ENCODE measurements around the gene CRACR2B. TPM values are rescaled to one million over a fixed set of nuclear protein-coding genes. Genes with fewer than 3 reads are reported as not detected.

The CRACR2B gene
- total and polyA plus RNA-seq, 2 donors (not counting 1 experiment from before 2014, with no cell fraction given): 9.7 to 67.7 TPM

DNA sequence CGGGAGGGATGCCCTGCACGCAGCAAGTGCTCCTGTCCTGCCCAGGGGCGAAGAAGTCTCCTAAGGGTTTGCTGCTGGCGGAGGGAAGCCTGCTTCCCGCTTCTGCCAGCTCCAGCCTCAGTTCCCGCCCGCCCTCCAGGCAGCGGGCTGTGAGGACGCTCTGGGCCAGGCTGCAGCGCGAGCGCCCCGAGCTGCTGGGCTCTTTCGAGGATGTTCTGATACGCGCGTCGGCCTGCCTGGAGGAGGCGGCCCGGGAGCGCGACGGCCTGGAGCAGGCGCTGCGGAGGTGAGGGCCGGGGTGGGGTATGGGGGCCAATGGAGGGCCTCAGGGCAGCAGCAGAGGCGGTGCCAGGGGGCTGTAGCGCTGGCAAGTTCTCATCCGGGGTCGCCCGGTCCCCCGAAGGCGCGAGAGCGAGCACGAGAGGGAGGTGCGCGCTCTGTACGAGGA, 2.2 kb downstream of the CRACR2B start:
- Histone ChIP-seq H3K79me2 (ENCODE audit: control insufficient read depth, insufficient read depth, low read length) (no peaks in the 10 kb centered on the region), H3K4me1 (ENCODE audit: control insufficient read depth in 2 of 2, insufficient read depth in 2 of 2, low read length in 2 of 2) (peaks cover 69 to 73% of the 10 kb centered on the region in 2 donors), H3K9me3 (ENCODE audit: control extremely low read depth in 1 of 3, control insufficient read depth in 2 of 3, insufficient read depth in 1 of 3, low read length in 2 of 3) (peaks cover 0 to 15% (median 0%) of the 10 kb centered on the region in 3 donors), H3K27me3 (replicated peaks in 1 of 4; ENCODE audit: control extremely low read depth in 1 of 4, control insufficient read depth in 3 of 4, insufficient read depth in 4 of 4, low read length in 3 of 4) (peaks cover 0 to 60% (median 20%) of the 10 kb centered on the region in 4 experiments), H3K4me3 (ENCODE audit: control extremely low read depth in 1 of 5, extremely low read depth in 1 of 5, insufficient read depth in 1 of 5, low read depth in 2 of 5, low read length in 4 of 5) (peak overlapping the region in 4 of 5 experiments; percentile 36 to 55 (median 48)), H3K36me3 (replicated peaks in 1 of 2; ENCODE audit: control extremely low read depth in 1 of 2, control insufficient read depth in 1 of 2, extremely low read depth in 1 of 2, insufficient read depth in 2 of 2, low read length in 1 of 2) (peaks cover 0 to 4% of the 10 kb centered on the region in 2 experiments), H3K9ac (ENCODE audit: low read length) (peak overlapping the region; percentile 68), H3K4me2 (replicated peaks; ENCODE audit: low read depth, low read length, poor library complexity, severe bottlenecking) (peak overlapping the region; percentile 99), H3K27ac (ENCODE audit: low read length in 2 of 2) (no peak overlapping the region), H4K20me1 (ENCODE audit: control insufficient read depth, insufficient read depth, low read length, poor library complexity, severe bottlenecking) (peaks cover 61% of the 10 kb centered on the region), H2AFZ (ENCODE audit: insufficient read depth, low read depth, low read length, poor library complexity, severe bottlenecking) (peak overlapping the region; percentile 78)
- CTCF ChIA-PET: interaction anchor here (0.7 to 0.8 kb wide), 2 partner anchors 19 to 24 kb away, joined by 3 to 4 read pairs; no protein-coding TSS in a partner anchor
- 3% methylated on average over 39 of the region's 39 CpGs for WGBS (ENCODE audit: insufficient coverage)
- intact Hi-C loops (cut with micrococcal nuclease): loop anchor here (1.0 kb wide), 1 partner anchor 10 kb away; no protein-coding TSS in a partner anchor
- Mint-ChIP-seq H3K4me3 (peak overlapping the region; percentile 88), H3K27ac (no peak overlapping the region), H3K4me1 (peaks cover 53% of the 10 kb centered on the region), H3K9me3 (ENCODE audit: insufficient read depth) (no peaks in the 10 kb centered on the region), H3K27me3 (peaks cover 7% of the 10 kb centered on the region)
- no peak for DNase-seq
- ATAC-seq (ENCODE audit: low read depth): peak; percentile 4
- TF ChIP-seq EZH2 (IDR thresholded peaks at IDR 0.05; ENCODE audit: borderline replicate concordance, insufficient read depth, low read depth, low read length, poor library complexity, severe bottlenecking): no peak
- TF ChIP-seq, protein P1, sequence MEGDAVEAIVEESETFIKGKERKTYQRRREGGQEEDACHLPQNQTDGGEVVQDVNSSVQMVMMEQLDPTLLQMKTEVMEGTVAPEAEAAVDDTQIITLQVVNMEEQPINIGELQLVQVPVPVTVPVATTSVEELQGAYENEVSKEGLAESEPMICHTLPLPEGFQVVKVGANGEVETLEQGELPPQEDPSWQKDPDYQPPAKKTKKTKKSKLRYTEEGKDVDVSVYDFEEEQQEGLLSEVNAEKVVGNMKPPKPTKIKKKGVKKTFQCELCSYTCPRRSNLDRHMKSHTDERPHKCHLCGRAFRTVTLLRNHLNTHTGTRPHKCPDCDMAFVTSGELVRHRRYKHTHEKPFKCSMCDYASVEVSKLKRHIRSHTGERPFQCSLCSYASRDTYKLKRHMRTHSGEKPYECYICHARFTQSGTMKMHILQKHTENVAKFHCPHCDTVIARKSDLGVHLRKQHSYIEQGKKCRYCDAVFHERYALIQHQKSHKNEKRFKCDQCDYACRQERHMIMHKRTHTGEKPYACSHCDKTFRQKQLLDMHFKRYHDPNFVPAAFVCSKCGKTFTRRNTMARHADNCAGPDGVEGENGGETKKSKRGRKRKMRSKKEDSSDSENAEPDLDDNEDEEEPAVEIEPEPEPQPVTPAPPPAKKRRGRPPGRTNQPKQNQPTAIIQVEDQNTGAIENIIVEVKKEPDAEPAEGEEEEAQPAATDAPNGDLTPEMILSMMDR (IDR thresholded peaks at IDR 0.05): no peak
- POLR2A ChIA-PET: interaction anchor here (0.7 to 6.4 kb wide), 3 partner anchors 10 to 14 kb away, joined by 4 to 57 read pairs (median 17); partner anchors contain the start of genes PNPLA2, POLR2L and TSPAN4
